ENCODE results near the gene IFT20. TPM values are rescaled to one million over a fixed set of nuclear protein-coding genes. Genes with fewer than 3 reads are reported as not detected.

IFT20 gene
- total and polyA plus RNA-seq, 10 donors, result 28.4 to 52.8 (median 45.6) TPM

GRCh38 chr17:28370035-28370743 lies 34.9 kb upstream of the IFT20 start, which contains the start of gene VTN:
Gene VTN (minus strand): TSS chr17:28370307. CDS start chr17:28370203, 104 bp downstream.
- H3K27ac ChIP-seq, result peak within 1 kb of the TSS; percentile 8 to 86 (median 72)
- intact Hi-C loops (cut with DNase I; ENCODE audit: low total_unique reads), result no loop called here
- H3K4me3 ChIP-seq, result peak within 1 kb of the TSS in 7 of 8 donors; percentile 64 to 88 (median 70)
- H3K27me3 ChIP-seq (replicated peaks in 1 of 7), result peaks cover 0 to 18% (median 0%) of the 10 kb centered on the region in 7 donors
- peaks cover 10 to 44% (median 29%) of the 10 kb centered on the region in 6 donors for H3K4me1 ChIP-seq
- H3K9me3 ChIP-seq, result no peaks in the 10 kb centered on the region
- 38 to 51% (median 45%) methylated on average over 7 to 8 of the region's 8 CpGs for WGBS, 5 donors
- DNase-seq, result no peak
- H3K36me3 ChIP-seq, result peaks cover 0 to 12% (median 1%) of the 10 kb centered on the region in 6 donors
- TF ChIP-seq POLR2AphosphoS5 (IDR thresholded peaks at IDR 0.05), result peak in 1 of 3 donors; percentile 31
- no peak for TF ChIP-seq CTCF (IDR thresholded peaks at IDR 0.05 in 8 of 11, conservative IDR thresholded peaks at IDR 0.05 in 3 of 11)
- no peak for TF ChIP-seq POLR2A (IDR thresholded peaks at IDR 0.05)

- WGBS, 5 donors, result 71 to 85% (median 78%) methylated on average over 10 of the region's 10 CpGs
- intact Hi-C loops (cut with DNase I; ENCODE audit: low total_unique reads), result no loop called here
- H3K4me3 ChIP-seq, result no peak overlapping the region
- peaks cover 0 to 17% (median 5%) of the 10 kb centered on the region in 6 donors for H3K36me3 ChIP-seq
- H3K27ac ChIP-seq, result peak overlapping the region in 4 of 8 donors; percentile 70 to 86 (median 78)
- H3K4me1 ChIP-seq, result peaks cover 10 to 44% (median 29%) of the 10 kb centered on the region in 6 donors
- peaks cover 0 to 18% (median 0%) of the 10 kb centered on the region in 7 donors for H3K27me3 ChIP-seq (replicated peaks in 1 of 7)
- no peaks in the 10 kb centered on the region for H3K9me3 ChIP-seq
- TF ChIP-seq POLR2AphosphoS5 (IDR thresholded peaks at IDR 0.05), result no peak
- no peak for TF ChIP-seq CTCF (IDR thresholded peaks at IDR 0.05 in 8 of 11, conservative IDR thresholded peaks at IDR 0.05 in 3 of 11)
- no peak for TF ChIP-seq POLR2A (IDR thresholded peaks at IDR 0.05)
- no peak for DNase-seq
These were observed 34.4 kb upstream of the IFT20 start for GRCh38 chr17:28369684-28370034.

DNA sequence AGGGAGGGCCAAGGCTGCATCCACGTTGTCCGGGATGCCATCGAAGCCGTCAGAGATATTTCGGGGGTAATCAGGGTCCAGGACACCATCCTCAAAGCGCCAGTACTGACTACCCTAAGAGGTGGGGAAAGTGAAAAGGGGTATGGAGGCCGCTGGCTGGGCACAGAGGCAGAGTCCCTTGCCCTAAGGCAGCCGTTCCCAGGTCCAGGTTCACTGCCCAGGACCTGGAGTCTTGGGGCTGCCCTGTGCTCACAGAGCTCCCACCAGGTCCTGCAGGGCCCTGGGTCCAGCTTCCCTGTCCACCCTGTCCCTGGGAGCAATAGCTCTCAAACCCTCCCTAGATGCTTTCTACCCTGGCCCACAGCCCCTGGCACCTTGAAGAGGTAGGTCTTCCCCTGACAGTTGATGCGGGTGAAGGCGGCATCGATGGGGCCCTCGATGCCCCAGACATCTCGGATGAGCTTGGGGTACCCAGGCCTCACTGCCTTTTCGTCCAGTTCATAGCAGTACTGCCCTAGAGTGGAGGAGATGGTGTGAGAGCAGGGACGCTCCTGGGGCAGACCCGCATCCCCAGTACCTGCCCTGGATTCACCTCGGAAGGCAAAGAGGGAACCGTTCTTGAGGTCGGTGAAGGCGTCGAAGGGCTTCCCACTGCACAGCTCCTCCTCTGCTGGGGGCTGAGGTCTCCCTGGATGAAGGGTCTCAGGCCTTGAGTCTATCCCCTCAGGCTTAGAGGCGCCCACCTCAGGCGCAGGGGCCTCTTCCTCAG lies 33.8 kb upstream of the IFT20 start:
- no peaks in the 10 kb centered on the region for H3K9me3 ChIP-seq
- TF ChIP-seq CTCF (IDR thresholded peaks at IDR 0.05 in 8 of 11, conservative IDR thresholded peaks at IDR 0.05 in 3 of 11) (no peak), POLR2A (IDR thresholded peaks at IDR 0.05) (no peak), POLR2AphosphoS5 (IDR thresholded peaks at IDR 0.05) (no peak)
- no peak overlapping the region for H3K4me3 ChIP-seq
- no peak overlapping the region for H3K27ac ChIP-seq
- peaks cover 10 to 44% (median 29%) of the 10 kb centered on the region in 6 donors for H3K4me1 ChIP-seq
- DNase-seq, result no peak
- H3K27me3 ChIP-seq (replicated peaks in 1 of 7), result peaks cover 0 to 18% (median 0%) of the 10 kb centered on the region in 7 donors
- peaks cover 0 to 22% (median 10%) of the 10 kb centered on the region in 6 donors for H3K36me3 ChIP-seq
- WGBS, 5 donors, result 91 to 95% (median 94%) methylated on average over 22 to 23 of the region's 23 CpGs
- intact Hi-C loops (cut with DNase I; ENCODE audit: low total_unique reads), result no loop called here
